A549 (cell line): ENCODE data around the gene MAPK8IP3.

Experiments used
- CTCF ChIP-seq: fragments of >200 bp; sonication (Bioruptor Twin); formaldehyde crosslinking; IDR thresholded peaks from 3 replicates; pipeline ENCODE4 v1.5.1; 2016
- FOSL2 ChIP-seq, 2 experiments: fragments of 450-650 bp in 1 of 2; fragments of >200 bp in 1 of 2; sonication (Bioruptor Twin) in 1 of 2; formaldehyde crosslinking; IDR thresholded peaks; 2 replicates each; pipeline versions ENCODE4 v1.5.0 to v1.6.1; 2016 to 2020; ENCODE audit warnings: mild to moderate bottlenecking in 1 of 2, moderate library complexity in 1 of 2
- POLR2A ChIP-seq: IDR thresholded peaks from 2 replicates; pipeline ENCODE4 v1.6.1; 2012; ENCODE audit warnings: mild to moderate bottlenecking, low read length
- RAD21 ChIP-seq, 2 experiments: fragments of >200 bp in 1 of 2; sonication (Bioruptor Twin) in 1 of 2; formaldehyde crosslinking in 1 of 2; IDR thresholded peaks in 1 of 2; conservative IDR thresholded peaks in 1 of 2; 2 replicates in 1 of 2; 3 replicates in 1 of 2; pipeline ENCODE4 v1.6.1; 2012 to 2018; ENCODE audit warnings: inconsistent platforms in 1 of 2

- TF ChIP-seq POLR2A (no peak), RAD21 (conservative IDR thresholded peaks at IDR 0.05 in 1 of 2, IDR thresholded peaks at IDR 0.05 in 1 of 2) (no peak), CTCF (no peak), FOSL2 (IDR thresholded peaks at IDR 0.05) (no peak), FOSL2 (CRISPR knock-in tag; IDR thresholded peaks at IDR 0.05) (no peak)
Observed at GRCh38 chr16:1668612-1669319, 37.2 kb upstream of the MAPK8IP3 start.
